HG02798 (cell line): Measurements from ENCODE around the gene FCAR.
"Not testable (repeated sequence)": the region's sequence is repeated elsewhere in the genome, so short reads cannot be mapped to it uniquely, and the experiment has no call there.

Experiments
- ATAC-seq: cut with Tn5 transposase; IDR thresholded peaks from one replicate; pipeline ENCODE4 v1.9.1; 2021; ENCODE audit warnings: mild to moderate bottlenecking; ENCODE audit not compliant: unreplicated experiment, poor library complexity

FCAR gene

DNA sequence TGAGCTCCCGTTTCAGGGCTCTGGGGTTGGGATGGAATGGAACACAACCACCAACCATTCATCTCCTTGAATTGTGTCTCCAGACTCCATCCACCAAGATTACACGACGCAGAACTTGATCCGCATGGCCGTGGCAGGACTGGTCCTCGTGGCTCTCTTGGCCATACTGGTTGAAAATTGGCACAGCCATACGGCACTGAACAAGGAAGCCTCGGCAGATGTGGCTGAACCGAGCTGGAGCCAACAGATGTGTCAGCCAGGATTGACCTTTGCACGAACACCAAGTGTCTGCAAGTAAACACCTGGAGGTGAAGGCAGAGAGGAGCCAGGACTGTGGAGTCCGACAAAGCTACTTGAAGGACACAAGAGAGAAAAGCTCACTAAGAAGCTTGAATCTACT is 15.5 kb downstream of the FCAR start:
- no peak for ATAC-seq

- ATAC-seq = no peak
Measured at GRCh38 chr19:54893406-54893805, 19.4 kb downstream of the FCAR start.

- not testable (repeated sequence) for ATAC-seq
Measured at GRCh38 chr19:54894106-54894505, 20.1 kb downstream of the FCAR start.

- ATAC-seq = no peak
Measured at GRCh38 chr19:54896036-54896435, 22.0 kb downstream of the FCAR start.

DNA sequence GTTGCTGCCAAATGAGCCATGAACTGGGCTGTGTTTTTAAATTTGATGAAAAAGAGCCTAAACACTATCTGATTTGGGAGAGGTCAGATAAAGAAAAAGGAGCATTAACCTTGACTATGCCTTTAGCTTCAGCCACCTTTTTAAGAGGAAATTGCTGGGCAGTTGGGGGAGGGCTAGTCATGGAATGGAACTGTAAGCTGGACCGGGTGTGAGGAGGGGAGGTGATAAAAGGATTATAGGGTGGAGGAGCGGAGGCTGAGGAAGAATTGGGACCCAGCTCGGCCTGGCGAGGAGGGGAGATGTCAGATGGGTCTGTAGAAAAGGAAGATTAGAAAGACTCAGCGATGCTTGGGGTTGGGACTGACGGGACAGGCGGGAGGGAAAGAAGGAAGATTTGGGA is 24.6 kb downstream of the FCAR start:
- not testable (repeated sequence) for ATAC-seq

- not testable (repeated sequence) for ATAC-seq
Measured at GRCh38 chr19:54899646-54900045, 25.6 kb downstream of the FCAR start.

DNA sequence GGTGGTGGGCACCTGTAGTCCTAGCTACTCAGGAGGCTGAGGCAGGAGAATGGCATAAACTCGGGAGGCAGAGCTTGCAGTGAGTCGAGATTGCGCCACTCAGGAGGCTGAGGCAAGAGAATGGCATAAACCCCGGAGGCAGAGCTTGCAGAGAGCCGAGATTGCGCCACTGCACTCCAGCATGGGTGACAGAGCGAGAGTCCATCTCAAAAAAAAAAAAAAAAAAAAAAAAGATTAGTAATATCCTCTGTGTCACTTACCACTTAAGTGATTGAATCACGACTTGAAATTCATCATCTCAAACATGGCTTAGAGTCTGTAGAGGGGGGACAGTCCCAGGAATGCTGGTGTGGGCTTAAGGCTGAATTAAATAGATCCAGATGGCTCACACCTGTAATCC is 27.1 kb downstream of the FCAR start:
- ATAC-seq = not testable (repeated sequence)

DNA sequence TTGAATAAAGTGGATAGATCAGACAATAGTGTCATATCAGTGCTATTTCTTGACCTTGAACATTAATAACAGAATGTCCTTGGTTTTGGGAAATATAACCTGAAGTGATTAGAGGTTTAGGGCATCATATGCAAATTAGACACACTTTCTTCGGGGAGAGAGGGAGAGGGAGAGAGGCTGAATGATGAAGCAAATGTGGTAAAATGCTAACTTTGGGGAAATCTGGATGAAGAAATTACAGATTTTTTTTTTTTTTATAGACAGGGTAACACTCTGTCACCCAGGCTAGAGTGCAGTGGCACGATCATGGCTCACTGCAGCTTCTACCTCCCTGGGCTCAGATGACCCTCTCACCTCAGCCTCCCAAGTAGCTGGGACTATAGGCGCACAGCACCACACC is 28.0 kb downstream of the FCAR start:
- ATAC-seq = no peak

DNA sequence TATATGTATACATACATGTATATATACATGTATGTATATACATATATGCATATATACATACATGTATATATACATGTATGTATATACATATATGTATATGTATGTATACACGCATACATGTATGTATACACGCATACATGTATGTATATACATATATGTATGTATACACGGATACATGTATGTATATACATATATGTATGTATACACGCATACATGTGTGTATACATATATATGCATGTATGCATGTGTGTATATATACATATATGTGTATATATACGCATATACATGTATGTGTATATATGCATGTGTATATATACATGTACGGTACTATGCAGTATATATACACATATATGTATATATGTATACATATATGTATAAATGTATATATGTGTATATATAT is 29.3 kb downstream of the FCAR start:
- no peak for ATAC-seq

DNA sequence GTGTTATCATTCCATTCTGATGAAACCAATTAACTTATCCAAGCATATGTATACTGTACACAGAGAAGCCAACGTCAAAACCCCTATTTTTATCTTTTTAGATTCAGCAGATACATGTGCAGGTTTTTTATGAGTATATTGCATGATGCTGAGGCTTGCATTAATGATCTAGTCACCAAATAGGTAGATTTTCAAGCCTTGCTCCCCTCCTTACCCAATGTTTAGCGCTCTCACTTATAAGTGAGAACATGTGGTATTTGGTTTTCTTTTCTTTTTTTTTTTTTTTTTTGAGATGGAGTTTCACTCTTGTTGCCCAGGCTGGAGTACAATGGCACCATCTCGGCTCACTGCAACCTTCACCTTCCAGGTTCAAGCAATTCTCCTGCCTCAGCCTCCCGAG is 30.2 kb downstream of the FCAR start:
- not testable (repeated sequence) for ATAC-seq

DNA sequence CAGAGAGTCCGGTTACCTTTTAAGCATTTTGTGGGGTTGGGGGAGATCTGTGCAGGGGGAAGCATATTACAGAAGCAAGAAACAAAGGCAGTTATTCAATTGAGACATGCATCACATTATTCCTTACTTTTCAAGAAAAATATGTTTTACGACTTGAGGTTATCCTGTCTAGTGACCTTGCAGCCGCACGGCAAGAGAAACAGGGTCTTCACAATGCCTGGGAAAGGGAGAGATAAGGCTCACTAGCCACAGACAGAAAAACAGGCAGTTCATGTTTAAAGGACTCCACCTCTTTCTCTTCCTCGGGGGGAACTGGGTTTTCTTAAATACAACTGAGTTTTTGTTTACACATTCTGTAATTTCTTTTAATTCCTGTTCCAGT is 31.4 kb downstream of the FCAR start:
- no peak for ATAC-seq

GRCh38 chr19:54905803-54906511 is 31.9 kb downstream of the FCAR start, which contains the start of gene NCR1:
NCR1 (plus strand) TSS chr19:54906148; CDS start chr19:54906188, 40 bp downstream.
- ATAC-seq = no peak

DNA sequence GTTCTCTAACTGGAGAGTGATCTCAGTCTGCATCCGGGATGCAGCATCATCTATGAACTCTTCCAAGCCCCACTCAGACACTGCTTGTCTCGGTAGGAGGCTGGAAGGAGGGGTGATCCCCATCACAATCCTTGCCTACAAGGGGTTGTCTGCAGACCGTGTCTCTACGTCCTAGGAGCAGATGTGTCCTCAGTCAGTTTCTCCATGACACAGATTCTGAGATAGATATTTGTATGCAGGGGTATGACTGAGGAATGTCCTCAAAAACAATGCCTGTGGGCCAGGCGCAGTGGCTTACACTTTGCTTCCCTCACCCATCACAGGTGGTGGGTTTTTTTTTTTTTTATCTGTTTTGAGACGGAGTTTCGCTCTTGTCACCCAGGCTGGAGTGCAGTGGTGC is 32.8 kb downstream of the FCAR start:
- ATAC-seq = no peak

DNA sequence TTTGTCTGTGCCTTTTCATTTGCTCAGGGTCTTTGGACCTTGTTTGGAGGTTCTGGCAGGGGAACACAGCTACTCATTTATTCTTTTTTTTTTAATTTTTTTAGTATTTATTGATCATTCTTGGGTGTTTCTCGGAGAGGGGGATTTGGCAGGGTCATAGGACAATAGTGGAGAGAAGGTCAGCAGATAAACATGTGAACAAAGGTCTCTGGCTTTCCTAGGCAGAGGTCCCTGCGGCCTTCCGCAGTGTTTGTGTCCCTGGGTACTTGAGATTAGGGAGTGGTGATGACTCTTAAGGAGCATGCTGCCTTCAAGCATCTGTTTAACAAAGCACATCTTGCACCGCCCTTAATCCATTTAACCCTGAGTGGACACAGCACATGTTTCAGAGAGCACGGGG is 33.9 kb downstream of the FCAR start:
- not testable (repeated sequence) for ATAC-seq

DNA sequence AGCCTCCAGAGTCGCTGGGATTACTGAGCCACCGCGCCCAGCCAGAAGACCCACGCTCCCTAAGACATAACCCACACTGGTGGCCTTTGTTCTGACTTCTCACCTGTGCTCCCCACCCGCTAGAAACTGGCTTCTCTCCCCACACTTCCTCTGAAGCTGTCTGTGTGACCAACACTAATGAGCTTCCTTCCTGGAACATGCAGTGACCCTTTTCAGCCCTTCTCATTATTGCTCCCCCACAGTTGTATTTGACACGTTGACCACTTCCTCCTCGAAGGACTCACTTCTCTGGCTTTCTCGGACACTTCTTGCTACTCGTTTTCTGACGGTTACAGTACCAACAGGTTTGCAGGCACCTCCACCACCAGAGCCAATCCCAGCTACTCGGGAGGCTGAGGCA is 42.8 kb downstream of the FCAR start:
- no peak for ATAC-seq

DNA sequence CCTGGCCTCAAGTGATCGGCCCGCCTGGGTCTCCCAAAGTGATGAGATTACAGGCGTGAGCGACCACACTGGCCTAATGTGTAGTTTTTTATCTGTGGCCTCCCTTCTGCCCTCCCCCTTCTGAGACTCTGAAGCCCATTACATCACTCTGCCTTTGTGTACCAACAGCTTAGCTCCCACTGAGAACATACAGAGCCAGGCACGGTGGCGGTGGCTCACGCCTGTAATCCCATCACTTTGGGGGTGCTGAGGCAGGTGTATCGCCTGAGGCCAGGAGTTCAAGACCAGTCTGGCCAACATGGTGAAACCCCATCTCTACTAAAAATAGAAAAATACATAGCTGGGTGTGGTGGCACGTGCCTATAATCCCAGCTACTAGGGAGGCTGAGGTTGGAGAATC is 44.5 kb downstream of the FCAR start:
- no peak for ATAC-seq

DNA sequence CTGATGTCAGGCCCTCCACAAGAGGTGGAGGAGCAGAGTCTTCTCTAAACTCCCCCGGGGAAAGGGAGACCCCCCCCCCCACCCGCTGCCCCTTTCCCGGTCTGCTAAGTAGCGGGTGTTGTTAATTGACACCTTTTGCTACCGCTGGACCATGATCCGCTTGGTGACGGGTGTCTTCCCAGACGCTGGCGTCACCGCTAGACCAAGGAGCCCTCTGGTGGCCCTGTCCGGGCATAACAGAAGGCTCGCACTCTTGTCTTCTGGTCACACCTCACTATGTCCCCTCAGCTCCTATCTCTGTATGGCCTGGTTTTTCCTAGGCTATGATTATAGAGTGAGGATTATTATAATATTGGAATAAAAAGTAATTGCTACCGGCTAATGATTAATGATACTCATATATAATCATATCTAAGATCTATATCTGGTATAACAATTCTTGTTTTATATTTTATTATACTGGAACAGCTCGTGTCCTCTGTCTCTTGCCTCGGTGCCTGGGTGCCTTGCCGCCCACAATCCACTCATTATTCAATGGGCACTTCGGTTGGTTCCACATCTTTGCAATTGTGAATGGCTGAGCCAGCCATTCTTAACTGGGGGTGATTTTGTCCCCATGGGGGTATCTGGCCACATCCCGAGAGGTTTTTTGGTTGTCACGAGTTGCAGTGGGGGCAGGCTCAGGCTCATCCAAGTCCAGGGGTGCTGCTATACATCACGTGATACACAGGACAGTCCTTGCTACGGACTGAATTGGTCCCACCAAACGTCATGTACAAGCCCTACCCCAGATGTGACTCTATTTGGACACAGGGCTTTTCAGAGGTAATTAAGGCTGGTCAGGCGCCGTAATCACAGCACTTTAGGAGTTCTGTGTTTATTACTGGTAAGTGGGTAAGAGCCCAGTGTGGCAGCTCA is 45.9 kb downstream of the FCAR start:
- not testable (repeated sequence) for ATAC-seq

- ATAC-seq = no peak
Measured at GRCh38 chr19:54921082-54921481, 47.0 kb downstream of the FCAR start.

DNA sequence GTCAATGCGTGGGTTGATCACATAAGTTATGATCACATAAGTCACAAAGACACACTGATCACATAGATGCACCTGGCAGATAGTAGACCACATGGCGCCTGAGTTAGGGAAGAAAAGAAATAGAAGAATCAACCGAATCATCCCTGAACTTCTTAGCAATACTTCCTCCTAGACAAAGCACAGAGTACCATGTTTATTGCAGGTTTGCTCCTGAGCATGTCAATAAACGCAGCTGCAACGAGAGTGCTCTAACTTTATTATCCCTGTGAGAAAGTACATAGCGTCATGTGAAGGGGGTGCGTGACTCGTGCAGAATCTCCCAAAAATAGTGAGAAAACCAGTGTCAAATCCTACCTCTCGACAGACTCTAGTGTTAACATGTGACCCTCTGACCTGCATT is 49.2 kb downstream of the FCAR start:
- no peak for ATAC-seq

GRCh38 chr19:54928299-54928698 is 54.3 kb downstream of the FCAR start:
- ATAC-seq = no peak

- no peak for ATAC-seq
Measured at GRCh38 chr19:54937926-54938325, 63.9 kb downstream of the FCAR start.
